PC-3 (cell line): ENCODE data around the gene MPDZ.

Source experiments
- CTCF ChIP-seq: fragments of 300-600 bp; sonication (generic); conservative IDR thresholded peaks from 2 replicates; pipeline ENCODE4 v1.5.1; 2017; ENCODE audit warnings: antibody characterized with exemption, low read depth, mild to moderate bottlenecking, low read length
- EZH2 ChIP-seq: fragments of 300-600 bp; sonication (generic); IDR thresholded peaks from one replicate; pipeline ENCODE4 v1.6.1; 2017; ENCODE audit warnings: antibody characterized with exemption, mild to moderate bottlenecking, low read length; ENCODE audit not compliant: unreplicated experiment
- EZH2phosphoT487 ChIP-seq: fragments of 300-600 bp; sonication (generic); IDR thresholded peaks from 2 replicates; pipeline ENCODE4 v1.6.1; 2018; ENCODE audit warnings: mild to moderate bottlenecking, antibody characterized with exemption, low read length, borderline replicate concordance

DNA sequence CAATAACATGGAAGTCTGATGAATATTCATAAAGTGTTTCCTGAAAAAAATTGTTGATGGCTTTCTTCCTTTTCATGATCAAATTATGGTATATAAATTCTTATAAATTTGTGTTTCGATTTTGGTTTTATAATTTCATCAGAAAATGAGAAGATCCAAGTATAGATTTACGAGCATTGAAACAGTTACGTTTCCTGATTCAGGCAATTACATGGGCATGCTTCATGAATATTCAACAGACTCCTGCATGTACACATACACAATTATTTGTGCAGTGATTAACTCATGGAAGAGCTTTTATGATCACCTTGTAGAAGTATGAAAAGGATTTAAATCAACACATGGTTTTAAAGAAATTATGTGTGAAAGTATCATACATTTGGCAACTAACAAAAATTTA lies 136.7 kb downstream of the MPDZ start:
- TF ChIP-seq EZH2 (no peak), CTCF (no peak), EZH2phosphoT487 (no peak)
